CD4-positive, alpha-beta T cell treated with Interleukin-2 at 100 ng/mL for 4 hours (primary cell): Measurements from ENCODE around the gene AADACL4.

Experiments
- DNase-seq: peaks from one replicate; pipeline ENCODE4 v3.0.0-alpha.2; 2020; ENCODE audit warnings: low spot score

Gene AADACL4

DNA sequence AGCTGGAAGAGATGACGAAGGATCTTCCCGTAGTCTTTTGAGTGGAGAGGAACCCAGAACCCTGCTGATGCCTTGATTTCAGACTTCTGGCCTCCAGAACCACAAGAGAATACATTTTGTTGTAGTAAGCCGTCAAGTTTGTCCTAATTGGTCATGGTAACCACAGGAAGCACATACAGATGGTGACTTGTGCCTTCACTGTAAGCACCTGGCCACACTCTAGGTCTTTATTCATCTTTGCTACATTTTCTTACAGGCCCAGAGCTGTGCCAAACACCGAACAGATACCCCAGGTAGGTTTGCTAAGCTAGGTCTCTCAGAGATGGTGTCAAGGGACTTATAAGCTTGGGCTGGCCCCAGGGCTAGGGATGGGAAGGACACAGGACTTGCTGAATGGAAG is 30.7 kb upstream of the AADACL4 start:
- DNase-seq = no peak

DNA sequence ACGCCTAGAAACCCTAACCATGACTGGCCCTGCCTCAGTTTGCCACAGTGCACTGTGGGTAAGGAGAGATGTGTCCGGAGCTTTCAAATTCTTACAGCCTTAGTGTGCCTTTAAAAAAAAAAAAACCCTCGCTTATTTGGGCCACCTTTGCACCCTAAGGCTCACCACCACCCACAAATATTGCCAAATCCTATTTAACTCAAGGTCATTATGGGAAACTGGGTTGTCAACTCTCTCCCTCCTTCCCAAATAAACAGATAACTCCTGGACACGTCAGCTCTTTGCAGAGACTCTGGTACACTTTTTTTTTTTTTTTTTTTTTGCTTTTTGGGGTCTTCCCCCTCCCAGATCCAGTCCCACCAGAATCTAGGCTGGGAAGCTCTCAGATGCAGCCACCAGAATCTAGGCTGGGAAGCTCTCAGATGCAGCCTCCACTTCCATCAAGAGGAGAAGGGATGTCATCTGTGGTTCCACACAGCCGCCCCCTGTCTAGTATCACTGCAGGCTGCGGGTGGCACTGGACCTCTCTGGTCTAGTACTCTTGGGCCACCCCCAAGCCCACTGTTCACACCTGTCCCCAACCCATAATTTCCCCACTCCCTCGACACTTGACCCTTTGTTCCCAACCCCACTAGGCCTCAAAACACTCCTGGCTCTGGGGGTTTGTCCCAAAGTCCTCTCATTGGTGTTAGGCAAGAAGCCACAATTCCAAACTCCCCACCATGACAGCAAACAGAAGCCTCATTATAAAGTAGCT is 29.3 kb upstream of the AADACL4 start:
- no peak for DNase-seq

DNA sequence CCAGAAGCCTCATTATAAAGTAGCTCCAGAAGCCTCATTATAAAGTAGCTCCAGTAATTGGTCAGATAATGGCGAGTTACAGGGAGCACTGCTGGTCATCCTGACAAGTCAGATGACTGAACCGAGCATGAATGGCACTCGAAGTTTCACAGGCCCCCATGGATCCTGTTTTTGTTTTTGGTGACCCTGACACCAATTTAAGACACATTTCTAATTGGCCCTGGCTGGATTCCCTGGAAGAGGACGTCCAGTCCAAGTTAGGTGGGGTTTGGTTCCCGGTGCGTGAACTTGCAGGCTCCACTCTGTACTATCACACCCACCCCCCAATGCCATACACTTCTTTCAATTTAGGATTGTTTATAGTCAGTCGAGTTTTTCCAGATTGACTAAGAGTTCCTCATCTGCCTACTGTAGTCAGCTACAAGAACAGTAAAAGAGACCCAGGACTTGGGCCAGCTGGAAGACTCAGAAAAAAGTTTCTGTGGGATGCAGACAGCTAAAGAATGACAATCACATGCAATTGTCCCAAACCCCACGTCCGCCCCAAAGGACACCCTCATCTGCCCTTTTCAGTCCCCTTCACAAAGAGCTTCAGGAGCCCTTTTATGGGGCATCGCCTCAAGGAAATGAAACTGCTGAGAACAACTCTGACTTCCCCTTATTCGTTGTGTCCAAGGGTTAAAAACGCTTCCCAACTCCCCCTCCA is 28.6 kb upstream of the AADACL4 start:
- no peak for DNase-seq

DNA sequence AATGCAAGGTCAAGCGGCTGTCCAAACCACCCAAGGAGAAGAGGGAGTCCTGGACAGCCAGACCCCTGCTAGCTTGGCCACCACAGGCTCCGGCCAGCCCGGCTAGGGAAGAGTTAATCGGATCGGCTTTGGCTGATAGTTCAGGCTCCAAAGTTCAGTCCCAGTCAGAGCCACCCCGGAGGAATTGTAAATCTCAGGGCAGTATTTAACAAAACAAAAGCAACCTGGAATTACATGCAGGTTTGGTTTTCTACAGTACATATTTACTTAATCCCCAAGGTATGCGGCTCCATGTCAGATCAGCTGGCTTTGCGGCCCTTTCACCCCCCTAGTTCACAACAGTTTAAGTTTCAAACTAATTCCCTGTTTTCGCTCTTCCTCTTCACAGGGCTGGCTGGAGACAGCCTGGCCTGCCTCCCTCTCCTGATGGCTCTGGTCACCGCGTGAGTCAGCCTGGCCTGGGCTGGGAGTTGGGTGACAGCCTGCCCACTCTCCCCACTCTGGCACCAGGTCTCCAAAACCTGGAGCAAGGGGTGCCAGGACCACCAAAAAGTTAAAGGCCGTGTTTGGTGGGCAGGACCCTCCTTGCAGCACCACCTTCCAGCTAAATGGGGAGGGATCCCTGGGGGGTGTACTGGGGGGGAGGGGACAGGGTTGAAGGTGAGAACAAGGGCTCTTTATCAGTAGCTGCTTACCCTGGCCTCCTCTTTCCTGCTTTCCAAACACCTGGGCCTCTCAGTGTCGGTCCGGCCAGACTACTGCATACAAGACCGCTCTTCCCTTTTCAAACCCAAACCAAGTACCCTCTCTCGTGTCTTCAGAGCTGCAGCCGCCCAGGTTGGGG is 27.8 kb upstream of the AADACL4 start:
- DNase-seq = no peak

DNA sequence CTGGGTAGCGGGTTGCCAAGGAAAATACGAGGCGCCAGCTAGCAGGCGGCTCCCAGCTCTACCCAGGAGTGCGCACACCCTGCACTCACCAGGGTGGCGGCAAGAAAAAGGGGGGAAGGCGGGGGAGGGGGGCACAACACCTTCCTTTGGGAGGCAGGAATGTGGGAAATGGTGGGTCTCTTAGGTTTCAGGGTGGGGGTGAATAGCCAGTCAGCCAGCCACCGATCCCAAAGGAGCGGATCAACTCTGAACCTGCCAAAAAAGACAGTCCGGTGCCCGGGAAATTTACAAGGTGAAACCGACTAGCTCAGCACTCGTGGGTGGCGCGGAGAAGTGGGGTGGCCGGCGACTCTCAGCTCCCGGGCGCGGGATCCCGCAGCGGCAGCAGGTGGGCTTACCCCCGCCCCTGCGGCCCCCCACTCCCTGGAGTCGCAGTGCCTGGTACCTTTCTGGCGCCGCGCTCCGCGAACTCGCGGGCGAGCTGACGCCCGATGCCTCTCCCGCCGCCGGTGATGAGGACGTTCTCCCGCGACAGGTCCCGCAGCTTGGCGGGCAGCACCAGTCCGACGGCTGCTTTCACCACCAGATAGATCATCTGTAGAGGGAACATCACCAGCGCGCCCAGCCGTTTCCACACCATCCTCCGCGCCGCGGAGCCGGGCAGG is 27.0 kb upstream of the AADACL4 start:
- peak; percentile 14 for DNase-seq

DNA sequence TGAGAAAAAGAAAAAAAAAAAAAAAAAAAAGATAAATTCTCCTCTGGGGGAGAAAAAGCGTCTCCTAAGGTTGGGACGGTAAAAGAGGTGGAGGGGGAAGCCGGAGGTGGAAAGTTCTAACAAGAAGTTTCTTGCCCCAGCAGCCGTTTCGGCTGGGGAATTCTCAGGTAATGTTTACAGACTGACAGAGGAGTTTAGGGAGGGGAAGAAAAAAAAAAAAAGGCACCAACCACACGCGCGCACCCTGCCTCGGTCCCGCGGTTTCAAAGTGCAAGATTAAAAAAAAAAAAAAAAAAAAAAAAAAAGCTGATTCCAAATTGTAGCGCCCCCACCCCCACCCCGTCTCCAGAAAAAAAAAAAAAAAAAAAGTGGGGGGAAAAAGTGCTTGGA is 26.4 kb upstream of the AADACL4 start:
- DNase-seq = peak; percentile 54

DNA sequence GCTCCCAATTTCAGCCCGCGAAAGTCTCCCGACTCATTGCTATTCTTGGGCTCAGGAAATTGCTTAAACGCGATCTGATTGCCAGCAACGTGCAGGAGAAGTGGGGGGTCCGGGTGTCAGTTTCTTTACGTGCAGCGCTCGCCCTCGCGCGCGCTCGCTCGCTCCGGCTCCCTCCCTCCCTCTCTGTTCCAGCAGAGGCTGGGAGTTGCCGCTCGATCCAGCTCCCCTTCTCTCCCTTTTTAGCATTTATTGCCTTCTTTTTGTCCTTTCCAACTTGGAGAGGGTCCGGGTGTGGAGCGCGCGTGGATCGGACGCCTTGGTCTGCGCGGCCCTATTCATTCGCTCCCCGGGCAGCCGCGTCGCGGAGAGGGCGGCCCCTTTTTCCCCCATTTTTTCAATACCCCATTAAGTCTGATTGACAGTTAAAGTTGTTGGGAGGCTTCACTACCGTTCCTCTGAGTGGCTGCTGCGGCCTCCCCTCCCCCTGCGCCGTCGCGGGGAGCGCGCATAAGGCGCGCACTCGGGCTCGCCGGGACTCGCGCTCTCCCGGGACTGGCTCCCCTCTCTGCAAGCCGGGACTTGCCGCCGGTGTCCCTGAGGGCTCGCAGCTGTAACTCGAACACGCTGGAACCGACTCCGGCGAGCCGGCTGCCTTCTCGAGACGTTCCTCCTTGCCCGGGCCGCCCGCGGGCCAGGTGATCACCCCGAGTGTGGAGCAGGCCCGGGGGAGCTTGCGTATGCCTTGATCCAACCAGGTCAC is 25.8 kb upstream of the AADACL4 start, which contains the start of gene DHRS3:
TSS of gene DHRS3 (minus strand) at position 310 of the 760 bp plus-strand sequence. CDS start 862 bp downstream, outside the sequence.
- DNase-seq = peak; percentile 57

DNA sequence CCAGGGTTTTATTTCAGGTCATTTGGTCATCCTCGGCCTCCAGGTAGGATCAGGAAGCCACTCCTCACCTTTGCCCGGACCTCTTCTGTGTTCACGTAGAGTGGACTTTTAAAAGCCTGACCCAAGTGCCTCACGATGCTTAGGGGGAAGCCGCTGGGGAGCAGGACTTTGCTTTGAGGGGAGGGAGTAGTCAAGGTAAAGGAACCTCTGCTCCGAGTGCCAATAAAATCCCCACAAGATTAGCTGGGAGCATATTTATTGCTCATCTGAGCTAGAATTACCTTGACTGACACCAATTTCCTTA is 25.3 kb upstream of the AADACL4 start:
- no peak for DNase-seq

DNA sequence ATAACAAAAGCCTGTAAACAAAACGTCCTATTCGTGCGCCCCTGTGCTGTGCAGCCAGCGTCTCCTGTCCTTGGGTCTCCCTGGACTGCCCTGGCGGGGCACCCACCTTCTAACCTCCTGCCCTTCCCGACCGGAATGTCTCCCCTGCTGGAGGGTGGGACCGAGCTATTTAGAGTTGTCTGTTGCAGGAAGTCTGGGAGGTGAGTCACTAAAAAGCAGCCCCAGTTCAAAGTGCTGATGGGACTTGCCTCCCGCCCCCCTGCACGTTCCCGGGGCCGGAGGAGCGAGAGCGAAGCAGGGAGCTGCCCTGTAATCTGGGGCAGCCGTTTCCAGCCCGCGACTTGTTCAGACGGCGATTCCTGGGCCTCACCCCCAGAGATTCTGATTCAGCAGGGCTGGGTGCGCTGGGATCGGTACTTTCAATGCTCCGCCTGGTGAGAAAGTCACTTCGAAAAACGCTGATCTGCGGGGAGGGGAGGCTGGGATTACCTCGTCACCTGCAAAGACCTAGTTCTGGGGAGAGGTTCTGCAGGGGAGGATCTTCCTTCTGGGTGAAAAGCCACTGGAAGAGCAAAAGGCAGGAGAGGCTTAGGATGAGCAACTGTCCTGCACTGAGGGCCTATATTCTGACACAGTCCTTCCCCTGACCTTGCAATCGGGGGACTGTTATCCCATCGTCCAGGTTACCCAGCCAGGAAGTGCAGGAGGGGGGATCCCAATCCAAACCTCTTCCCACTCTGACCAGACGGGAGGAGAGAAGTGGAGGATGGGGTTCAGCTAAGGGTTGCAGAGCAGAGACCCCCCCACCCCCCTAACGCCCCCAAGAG is 24.7 kb upstream of the AADACL4 start:
- DNase-seq = peak; percentile 57

DNA sequence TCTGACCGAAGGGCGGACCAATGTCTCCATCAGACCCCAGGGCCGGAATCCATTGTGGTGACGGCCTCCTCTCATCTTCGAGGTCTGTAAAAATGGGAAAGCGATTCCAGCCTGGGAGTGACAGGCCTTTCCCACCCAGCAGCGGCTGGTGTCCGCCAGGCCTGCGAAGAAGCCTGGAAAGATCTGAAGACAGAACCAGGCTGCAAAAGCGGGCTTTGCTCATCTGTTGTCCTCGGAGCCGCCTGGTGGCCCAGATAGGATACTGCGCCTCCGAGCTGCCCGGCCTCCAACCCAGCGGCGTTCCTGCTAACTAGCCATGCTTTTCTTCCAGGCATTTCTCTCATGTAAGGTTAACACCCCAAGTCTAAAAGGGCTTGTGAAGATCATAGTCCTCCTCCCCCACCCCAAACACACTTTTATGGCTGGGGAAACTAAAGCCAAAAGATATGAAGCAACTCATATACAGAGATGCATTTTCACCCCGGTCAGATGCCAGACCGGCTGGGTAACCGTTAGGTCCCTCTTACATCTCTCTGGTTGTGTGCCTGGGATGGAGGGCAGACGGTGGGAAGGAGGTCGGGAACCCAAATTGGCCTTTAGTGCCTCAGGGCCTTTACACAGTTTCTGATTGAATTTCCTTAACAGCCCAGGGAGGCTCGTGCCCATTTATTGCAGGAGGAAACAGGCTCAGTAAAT is 23.9 kb upstream of the AADACL4 start:
- peak; percentile 79 for DNase-seq

DNA sequence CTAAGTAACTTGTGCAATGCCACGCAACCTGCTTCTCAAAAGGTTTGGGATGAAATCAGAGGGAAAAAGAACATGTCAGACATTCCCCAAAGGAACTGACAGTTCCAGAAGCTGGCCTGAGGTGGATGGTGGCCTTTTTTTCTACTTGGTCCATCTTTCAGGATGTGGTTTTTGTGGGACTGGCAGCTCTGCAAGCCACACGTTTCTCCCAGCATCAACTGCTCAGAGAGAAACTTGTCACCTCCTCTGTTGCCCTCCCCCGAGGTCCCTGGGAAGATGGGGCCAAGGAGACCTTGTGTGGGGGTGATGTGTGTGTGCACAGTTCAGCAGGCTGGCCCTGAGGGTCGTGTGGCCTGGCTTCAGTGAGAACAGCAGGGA is 23.4 kb upstream of the AADACL4 start:
- DNase-seq = peak; percentile 24

DNA sequence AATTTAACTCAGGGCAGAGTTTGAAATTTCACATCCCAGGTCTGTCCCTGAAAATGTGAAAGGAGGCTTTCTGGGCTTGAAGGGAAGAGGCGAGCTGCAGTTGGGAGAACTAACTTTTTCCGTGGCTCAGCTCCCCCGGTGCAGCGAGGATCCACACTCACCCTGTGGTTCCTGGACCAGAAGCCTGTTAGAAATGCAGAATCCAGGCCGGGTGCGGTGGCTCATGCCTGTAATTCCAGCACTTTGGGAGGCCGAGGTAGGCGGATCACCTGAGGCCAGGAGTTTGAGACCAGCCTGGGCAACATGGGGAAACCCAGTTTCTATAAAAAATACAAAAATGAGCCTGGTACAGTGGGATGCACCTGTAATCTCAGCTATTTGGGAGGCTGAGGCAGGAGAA is 23.0 kb upstream of the AADACL4 start:
- DNase-seq = no peak

DNA sequence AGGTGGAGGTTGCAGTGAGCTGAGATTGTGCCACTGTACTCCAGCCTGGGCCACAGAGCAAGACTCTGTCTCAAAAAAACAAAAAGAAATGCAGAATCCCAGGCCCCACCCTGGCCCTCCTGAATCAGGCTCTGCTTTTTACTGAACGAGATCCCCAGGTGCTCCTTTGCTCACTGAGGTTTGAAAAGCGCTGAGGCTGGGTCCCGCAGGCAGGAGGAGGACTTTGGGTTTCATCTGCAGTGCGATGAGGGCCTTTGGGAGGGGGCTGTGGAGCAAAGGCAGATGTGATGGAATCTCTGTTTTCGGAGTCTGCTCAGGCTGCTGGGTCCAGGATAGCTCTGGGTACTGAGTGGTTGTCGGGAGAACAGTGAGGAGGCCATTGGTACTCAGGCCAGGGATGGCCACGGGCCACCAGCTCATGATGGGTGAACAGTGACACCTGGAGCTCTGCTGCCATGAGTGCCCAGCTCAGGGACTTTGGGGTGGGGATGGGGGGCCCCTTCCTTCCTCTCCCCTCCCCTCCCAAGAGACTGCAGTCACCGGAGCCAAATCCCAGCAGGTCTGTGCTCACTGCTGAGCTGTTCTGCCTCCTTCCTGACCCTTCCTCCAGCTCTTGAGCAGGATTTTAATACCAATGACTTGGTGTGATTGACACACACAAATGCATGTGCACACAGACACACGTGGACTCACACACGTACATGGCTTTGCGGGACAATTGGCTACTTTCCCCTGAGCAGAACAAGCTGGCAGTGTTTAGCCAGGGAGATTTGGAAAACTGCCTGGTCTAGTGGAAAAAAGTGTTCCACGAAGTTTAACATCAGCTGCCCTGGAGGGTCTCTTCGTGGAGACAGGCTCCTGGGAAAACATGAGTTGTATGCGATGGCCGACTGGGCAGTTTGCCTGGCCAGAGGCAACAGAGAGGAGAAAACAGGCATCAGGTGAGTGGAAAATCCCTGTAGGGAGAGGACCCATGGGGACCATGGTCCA is 22.2 kb upstream of the AADACL4 start:
- DNase-seq = no peak

DNA sequence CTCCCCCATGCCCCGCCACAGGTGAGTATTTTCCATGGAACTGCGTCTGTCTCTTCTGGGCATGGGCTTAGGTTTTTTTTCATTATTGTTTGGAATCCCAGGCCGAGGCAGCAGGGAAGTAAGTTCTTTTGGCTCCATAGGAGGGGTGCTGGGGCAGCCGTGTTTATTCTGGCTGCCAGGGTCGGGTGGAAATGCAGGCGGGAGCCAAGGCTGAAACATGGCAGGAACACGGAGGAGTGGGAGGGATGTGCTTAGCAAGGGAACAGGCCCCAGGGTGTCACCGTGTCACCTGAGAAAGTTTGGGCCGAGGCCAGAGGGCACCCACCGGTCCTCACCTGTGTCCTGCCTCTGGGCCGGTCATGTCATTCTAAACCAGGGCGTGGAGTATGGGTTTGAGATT is 21.4 kb upstream of the AADACL4 start:
- no peak for DNase-seq

DNA sequence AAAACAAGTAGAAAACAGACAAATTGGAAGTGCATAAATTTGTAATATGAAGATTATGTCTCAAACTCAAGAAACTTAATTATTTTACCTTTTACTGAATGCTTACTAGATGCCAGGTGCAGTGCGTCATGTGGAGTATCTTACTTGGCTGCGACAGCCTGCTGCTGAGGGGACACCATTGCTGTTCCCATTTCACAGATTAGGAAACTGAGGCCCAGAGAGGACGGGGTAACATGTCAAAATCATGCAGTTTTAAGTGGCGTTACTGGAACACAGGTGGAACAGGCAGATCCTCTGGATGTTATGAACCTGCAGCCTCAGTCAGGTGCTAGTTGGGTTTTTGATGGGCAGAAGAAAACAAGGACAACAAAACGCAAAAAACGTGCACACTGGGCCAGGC is 18.6 kb upstream of the AADACL4 start:
- no peak for DNase-seq

DNA sequence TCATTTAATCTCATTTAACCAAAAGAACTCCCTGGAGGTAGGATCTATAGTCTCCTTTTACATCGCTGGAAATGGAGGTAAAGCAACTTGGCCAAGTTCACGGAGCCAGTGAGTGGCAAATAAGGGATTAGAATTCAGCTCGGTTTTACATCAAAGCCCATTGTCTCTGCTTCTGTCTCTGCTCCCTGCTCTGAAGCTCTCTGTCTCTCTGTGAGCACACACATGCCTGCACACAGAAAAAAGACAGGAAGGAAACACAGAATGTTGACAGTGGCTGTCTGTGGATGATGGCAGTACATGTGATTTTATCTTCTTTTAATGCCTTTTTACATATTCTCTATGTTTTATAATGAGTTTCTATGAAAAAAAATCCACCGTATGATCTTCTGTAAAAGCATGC is 17.0 kb upstream of the AADACL4 start:
- DNase-seq = no peak

DNA sequence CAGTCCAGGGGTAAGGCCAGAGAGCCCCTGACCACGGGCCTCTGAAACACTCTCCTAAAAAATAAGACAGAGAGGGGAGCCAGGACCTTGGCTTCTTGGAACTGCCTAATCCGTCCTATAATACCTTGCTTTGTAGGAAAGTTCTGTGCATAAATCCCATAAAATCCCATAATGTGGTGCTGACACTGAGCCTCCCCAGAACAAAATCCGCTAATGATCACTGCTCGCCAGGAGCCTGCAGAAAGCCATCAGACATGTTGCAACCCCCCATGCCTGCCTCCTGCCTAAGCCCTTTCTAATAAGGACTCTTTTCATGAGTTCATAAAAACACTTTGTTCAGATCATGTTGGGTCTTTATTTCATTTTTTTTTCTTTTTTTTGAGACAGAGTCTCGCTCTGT is 16.6 kb upstream of the AADACL4 start:
- no peak for DNase-seq

DNA sequence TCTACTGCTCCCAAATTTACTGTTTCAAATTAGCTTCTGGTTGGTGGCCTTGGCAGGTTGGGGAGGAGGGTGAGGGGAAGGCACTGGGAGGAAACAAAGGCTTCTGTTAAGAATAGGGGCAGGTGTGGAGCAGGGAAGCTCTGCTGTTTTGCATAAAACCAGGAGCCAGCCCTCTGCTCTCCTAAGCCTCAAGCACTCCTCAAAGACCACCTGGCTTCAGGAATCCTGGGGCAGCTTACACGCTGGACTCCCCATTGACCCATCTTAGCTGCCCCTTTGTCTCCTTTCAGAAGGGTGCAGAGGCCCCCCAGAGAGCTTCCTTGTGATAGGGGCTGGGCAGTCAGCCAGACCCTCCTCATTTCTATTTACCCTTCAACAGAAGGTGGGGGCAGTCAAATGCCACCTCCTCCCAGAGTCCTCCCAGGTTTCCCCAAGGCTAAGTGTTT is 14.4 kb upstream of the AADACL4 start:
- no peak for DNase-seq
